Transverse colon (tissue), 4 donors: ENCODE data around the gene MRPL48.

Source experiments
- EP300 ChIP-seq: sonication (generic); formaldehyde crosslinking; IDR thresholded peaks from one replicate; pipeline ENCODE4 v1.6.1; 2017; ENCODE audit warnings: antibody characterized with exemption, low read depth
- POLR2A ChIP-seq: fragments of 450-650 bp; IDR thresholded peaks from one replicate; pipeline ENCODE4 v1.6.1; 2016; ENCODE audit warnings: antibody characterized with exemption, mild to moderate bottlenecking, moderate library complexity
- POLR2AphosphoS5 ChIP-seq, 3 donors: sonication (generic); formaldehyde crosslinking; IDR thresholded peaks; one replicate each; pipeline ENCODE4 v1.6.1; 2016; ENCODE audit warnings: antibody characterized with exemption in 3 of 3
- TF ChIP-seq, protein P1 (sequence below), 5 experiments: fragments of 200-600 bp in 3 of 5; fragments of 450-650 bp in 2 of 5; sonication (generic) in 3 of 5; IDR thresholded peaks; 1 replicate in 2 of 5; 2 replicates in 3 of 5; pipeline ENCODE4 v1.5.1; 2016 to 2017; ENCODE audit warnings: antibody characterized with exemption in 5 of 5, inconsistent platforms in 3 of 5, mild to moderate bottlenecking in 2 of 5, moderate library complexity in 1 of 5

DNA sequence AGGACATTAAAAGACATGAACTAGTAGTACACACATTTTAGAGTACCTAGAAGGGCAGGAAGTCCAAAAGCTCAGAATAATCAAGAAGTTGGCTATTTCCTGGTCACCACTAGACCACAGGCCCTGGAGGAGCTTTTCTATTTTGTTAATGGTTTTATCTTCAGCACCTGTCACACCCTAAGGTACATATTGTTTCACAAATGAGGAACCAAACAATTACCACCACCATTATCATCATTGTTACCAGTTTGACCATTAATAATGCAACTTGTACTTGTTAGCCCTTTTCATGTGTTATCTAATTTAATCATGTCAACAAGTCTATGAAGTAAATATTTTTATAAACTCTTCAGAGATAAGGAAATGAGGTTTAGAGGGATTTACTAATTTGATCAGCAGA is 4.9 kb downstream of the MRPL48 start:
- TF ChIP-seq, protein P1, sequence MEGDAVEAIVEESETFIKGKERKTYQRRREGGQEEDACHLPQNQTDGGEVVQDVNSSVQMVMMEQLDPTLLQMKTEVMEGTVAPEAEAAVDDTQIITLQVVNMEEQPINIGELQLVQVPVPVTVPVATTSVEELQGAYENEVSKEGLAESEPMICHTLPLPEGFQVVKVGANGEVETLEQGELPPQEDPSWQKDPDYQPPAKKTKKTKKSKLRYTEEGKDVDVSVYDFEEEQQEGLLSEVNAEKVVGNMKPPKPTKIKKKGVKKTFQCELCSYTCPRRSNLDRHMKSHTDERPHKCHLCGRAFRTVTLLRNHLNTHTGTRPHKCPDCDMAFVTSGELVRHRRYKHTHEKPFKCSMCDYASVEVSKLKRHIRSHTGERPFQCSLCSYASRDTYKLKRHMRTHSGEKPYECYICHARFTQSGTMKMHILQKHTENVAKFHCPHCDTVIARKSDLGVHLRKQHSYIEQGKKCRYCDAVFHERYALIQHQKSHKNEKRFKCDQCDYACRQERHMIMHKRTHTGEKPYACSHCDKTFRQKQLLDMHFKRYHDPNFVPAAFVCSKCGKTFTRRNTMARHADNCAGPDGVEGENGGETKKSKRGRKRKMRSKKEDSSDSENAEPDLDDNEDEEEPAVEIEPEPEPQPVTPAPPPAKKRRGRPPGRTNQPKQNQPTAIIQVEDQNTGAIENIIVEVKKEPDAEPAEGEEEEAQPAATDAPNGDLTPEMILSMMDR (IDR thresholded peaks at IDR 0.05), result no peak
- TF ChIP-seq POLR2A (no peak), EP300 (no peak), POLR2AphosphoS5 (IDR thresholded peaks at IDR 0.05) (no peak)
